ENCODE results near the gene CLC. TPM values are rescaled to one million over a fixed set of nuclear protein-coding genes. Genes with fewer than 3 reads are reported as not detected.

Gene CLC
- total RNA-seq, 1 experiment from 2014 or later: not detected

DNA sequence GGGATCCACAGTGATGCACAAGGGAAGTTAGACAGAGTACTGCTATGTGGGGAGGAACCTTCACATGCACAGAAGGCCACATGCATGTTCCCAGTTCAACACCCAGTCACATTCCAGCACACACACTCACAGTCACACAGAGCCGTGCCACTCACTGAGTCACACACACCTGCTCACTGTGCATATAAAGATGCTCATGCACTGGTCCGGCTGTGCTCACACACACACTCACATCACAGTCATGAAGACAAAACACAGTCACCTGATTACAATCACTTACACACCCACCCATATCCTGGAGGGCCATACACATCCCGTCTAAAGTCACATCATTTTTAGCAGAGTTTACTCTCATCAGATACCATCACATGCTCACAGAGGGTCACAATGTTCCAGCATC, 478 bp downstream of the CLC start:
- no peak for DNase-seq (ENCODE audit: low spot score)

DNA sequence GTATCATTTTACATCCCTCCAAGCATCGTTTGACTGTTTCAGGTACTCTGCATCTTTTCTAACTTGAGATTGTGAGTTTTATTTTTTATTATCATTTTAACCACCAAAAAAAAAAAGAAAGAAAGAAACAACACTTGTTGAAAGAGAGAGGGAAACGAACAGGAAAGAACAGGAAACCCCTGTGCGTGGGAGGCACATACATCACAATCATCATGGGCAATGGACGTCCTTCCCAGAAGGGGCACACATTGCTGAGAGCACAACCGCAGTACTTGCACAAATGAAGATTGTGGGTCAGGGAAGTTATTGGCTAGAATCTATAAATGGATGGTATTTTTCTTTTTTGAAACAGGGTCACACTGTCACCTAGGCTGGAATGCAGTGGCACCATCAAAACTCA, 1.7 kb downstream of the CLC start:
- POLR2A ChIA-PET (ENCODE audit: low non-redundant PET): no interaction called here
- intact Hi-C loops (cut with micrococcal nuclease; ENCODE audit: unreplicated experiment): no loop called here
- DNase-seq (ENCODE audit: low spot score): no peak

More for the DNA sequence above, 478 bp downstream of the CLC start:
- CTCF ChIA-PET: no interaction called here
- Histone ChIP-seq H3K4me1 (ENCODE audit: insufficient read depth, low read length, poor library complexity, severe bottlenecking) (no peaks in the 10 kb centered on the region), H3K27me3 (replicated peaks; ENCODE audit: insufficient read depth, low read depth, low read length, poor library complexity) (peaks cover 42% of the 10 kb centered on the region), H3K27ac (ENCODE audit: low read depth, low read length, poor library complexity, severe bottlenecking) (no peak overlapping the region), H3K4me3 (ENCODE audit: low read depth, low read length, poor library complexity, severe bottlenecking) (no peak overlapping the region), H3K36me3 (ENCODE audit: insufficient read depth, low read length, poor library complexity, severe bottlenecking) (no peaks in the 10 kb centered on the region), H3K9me3 (ENCODE audit: low read depth, low read length, poor library complexity, severe bottlenecking) (no peaks in the 10 kb centered on the region)
- POLR2A ChIA-PET (ENCODE audit: low non-redundant PET): no interaction called here
- intact Hi-C loops (cut with micrococcal nuclease; ENCODE audit: unreplicated experiment): no loop called here
- BruUV-seq (replicated peaks): no TSS peak
- TF ChIP-seq CTCF (conservative IDR thresholded peaks at IDR 0.05; ENCODE audit: low read depth, low read length) (no peak), EZH2 (IDR thresholded peaks at IDR 0.05; ENCODE audit: borderline replicate concordance, low read depth, low read length, poor library complexity, severe bottlenecking) (no peak)

GRCh38 chr19:39735688-39736087, 2.1 kb downstream of the CLC start:
- Histone ChIP-seq H3K27me3 (replicated peaks; ENCODE audit: insufficient read depth, low read depth, low read length, poor library complexity) (peaks cover 39% of the 10 kb centered on the region), H3K27ac (ENCODE audit: low read depth, low read length, poor library complexity, severe bottlenecking) (no peak overlapping the region), H3K4me3 (ENCODE audit: low read depth, low read length, poor library complexity, severe bottlenecking) (no peak overlapping the region), H3K4me1 (ENCODE audit: insufficient read depth, low read length, poor library complexity, severe bottlenecking) (no peaks in the 10 kb centered on the region), H3K9me3 (ENCODE audit: low read depth, low read length, poor library complexity, severe bottlenecking) (no peaks in the 10 kb centered on the region), H3K36me3 (ENCODE audit: insufficient read depth, low read length, poor library complexity, severe bottlenecking) (no peaks in the 10 kb centered on the region)
- intact Hi-C loops (cut with micrococcal nuclease; ENCODE audit: unreplicated experiment): no loop called here
- DNase-seq (ENCODE audit: low spot score): no peak
- TF ChIP-seq CTCF (conservative IDR thresholded peaks at IDR 0.05; ENCODE audit: low read depth, low read length) (no peak), EZH2 (IDR thresholded peaks at IDR 0.05; ENCODE audit: borderline replicate concordance, low read depth, low read length, poor library complexity, severe bottlenecking) (no peak)
- POLR2A ChIA-PET (ENCODE audit: low non-redundant PET): no interaction called here
- BruUV-seq (replicated peaks): no TSS peak
- CTCF ChIA-PET: no interaction called here

More for the DNA sequence above, 1.7 kb downstream of the CLC start:
- Histone ChIP-seq H3K27ac (ENCODE audit: low read depth, low read length, poor library complexity, severe bottlenecking) (no peak overlapping the region), H3K36me3 (ENCODE audit: insufficient read depth, low read length, poor library complexity, severe bottlenecking) (no peaks in the 10 kb centered on the region), H3K9me3 (ENCODE audit: low read depth, low read length, poor library complexity, severe bottlenecking) (no peaks in the 10 kb centered on the region), H3K4me3 (ENCODE audit: low read depth, low read length, poor library complexity, severe bottlenecking) (no peak overlapping the region), H3K4me1 (ENCODE audit: insufficient read depth, low read length, poor library complexity, severe bottlenecking) (no peaks in the 10 kb centered on the region), H3K27me3 (replicated peaks; ENCODE audit: insufficient read depth, low read depth, low read length, poor library complexity) (peaks cover 39% of the 10 kb centered on the region)
- BruUV-seq (replicated peaks): no TSS peak
- CTCF ChIA-PET: no interaction called here
- TF ChIP-seq CTCF (conservative IDR thresholded peaks at IDR 0.05; ENCODE audit: low read depth, low read length): no peak
- TF ChIP-seq EZH2 (IDR thresholded peaks at IDR 0.05; ENCODE audit: borderline replicate concordance, low read depth, low read length, poor library complexity, severe bottlenecking): no peak

Data from A673 (cell line).